Measurements from ENCODE around the gene PAOX. TPM values are rescaled to one million over a fixed set of nuclear protein-coding genes. Genes with fewer than 3 reads are reported as not detected.
A peak's percentile ranks its signal among the peaks of the same experiment; 100 is the strongest.

Gene PAOX
- not detected in 2 replicates for total RNA-seq (2014; rRNA removed; shearing (Covaris generic))

GRCh38 chr10:133379152-133379800 lies at the start of gene PAOX:
TSS of gene PAOX (plus strand) at chr10:133379262. CDS start at chr10:133379317, 55 bp downstream.
- H3K9me3 ChIP-seq (replicated peaks), result no peaks in the 10 kb centered on the region
- DNase-seq, result peak; percentile 21
- H3K4me1 ChIP-seq, result no peaks in the 10 kb centered on the region
- no peaks in the 10 kb centered on the region for H3K36me3 ChIP-seq
- no peaks in the 10 kb centered on the region for H3K27me3 ChIP-seq
- H3K4me3 ChIP-seq, result peak within 1 kb of the TSS; percentile 63
- H3K27ac ChIP-seq, result no peak within 1 kb of the TSS

DNA sequence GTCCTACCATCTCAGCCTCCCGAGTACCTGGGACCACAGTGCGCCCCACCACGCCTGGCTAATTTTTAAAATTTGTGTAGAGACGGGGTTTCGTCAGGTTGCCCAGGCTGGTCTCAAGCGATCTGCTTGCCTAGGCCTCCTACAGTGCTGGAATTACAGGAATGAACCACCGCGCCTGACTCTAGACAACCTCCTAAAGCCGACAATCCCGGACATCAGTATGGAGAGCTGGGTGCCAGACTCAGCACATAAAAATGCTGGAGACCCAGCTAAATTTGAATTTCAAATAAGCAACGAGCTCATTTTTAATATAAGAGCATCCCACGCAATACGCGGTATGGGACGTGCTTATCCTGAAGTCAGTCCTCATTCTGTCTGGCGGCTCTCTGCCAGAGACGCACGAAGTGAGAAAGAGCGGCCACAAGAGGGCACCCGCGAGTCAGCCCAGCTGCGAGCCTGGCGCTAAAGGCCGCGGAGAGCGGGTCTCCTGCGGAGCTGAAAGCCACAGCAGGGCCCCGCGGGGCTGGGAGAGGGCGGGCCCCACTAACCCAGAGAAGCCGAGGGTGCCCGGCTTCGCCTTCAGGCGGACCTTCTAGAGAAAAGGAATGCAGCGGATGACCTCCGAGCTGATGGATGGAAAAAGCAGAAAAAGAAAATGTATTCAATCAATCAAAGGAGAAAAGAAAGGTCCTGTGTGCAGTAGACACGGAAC lies 49.4 kb upstream of the PAOX start:
- DNase-seq, result peak; percentile 72 to 84
- Histone ChIP-seq H3K4me1 (no peaks in the 10 kb centered on the region; the same call in none of the 2 replicates), H3K27me3 (no peaks in the 10 kb centered on the region), H3K27ac (no peak overlapping the region), H3K4me3 (no peak overlapping the region), H3K36me3 (no peaks in the 10 kb centered on the region), H3K9me3 (replicated peaks) (no peaks in the 10 kb centered on the region)

GRCh38 chr10:133332936-133333699 lies 45.9 kb upstream of the PAOX start:
- Histone ChIP-seq H3K4me1 (no peaks in the 10 kb centered on the region; the same call in 1 of the 2 replicates), H3K4me3 (no peak overlapping the region), H3K27ac (no peak overlapping the region), H3K9me3 (replicated peaks) (no peaks in the 10 kb centered on the region), H3K36me3 (no peaks in the 10 kb centered on the region), H3K27me3 (no peaks in the 10 kb centered on the region)
- no peak for DNase-seq

DNA sequence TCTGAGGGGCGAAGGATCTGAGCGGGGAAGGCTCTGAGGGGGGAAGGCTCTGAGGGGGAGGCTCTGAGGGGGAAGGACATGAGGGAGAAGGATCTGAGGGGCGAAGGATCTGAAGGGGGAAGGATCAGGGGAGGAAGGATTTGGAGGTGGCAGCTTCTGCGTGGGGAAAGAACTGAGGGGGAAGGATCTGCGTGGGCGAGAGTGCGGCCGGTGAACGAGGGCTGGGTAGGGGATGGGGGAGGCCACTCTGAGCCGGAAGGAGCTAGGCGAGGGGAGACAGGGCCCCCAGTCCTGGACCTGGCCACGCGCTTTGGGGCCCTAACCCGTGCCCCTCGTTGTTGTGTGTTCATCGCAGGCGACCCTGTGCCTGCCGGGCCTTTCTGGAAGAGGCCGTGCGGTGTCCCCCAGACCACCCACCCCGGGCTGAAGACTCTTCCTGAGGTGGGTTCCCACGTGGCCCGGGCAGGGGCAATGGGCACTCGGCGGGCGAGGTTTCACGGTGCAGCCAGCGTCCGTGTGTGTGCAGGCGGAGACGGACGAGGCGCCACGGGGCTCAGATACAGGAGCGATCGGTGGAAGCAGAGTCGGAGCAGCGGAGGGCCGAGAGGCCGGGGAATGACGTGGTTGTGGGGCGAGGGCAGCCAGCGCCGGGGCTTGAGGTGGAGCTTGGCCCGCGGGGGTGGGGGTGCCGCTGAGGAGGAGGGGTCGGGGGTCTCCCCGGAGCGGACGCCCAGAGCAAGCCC lies 44.4 kb upstream of the PAOX start:
- H3K27me3 ChIP-seq, result no peaks in the 10 kb centered on the region
- no peak overlapping the region for H3K4me3 ChIP-seq
- no peak for DNase-seq

GRCh38 chr10:133335246-133336117 lies 43.6 kb upstream of the PAOX start:
- no peaks in the 10 kb centered on the region for H3K27me3 ChIP-seq
- H3K9me3 ChIP-seq (replicated peaks), result no peaks in the 10 kb centered on the region
- no peak overlapping the region for H3K4me3 ChIP-seq
- DNase-seq, result no peak
- no peak overlapping the region for H3K27ac ChIP-seq
- H3K4me1 ChIP-seq, result no peaks in the 10 kb centered on the region
- H3K36me3 ChIP-seq, result no peaks in the 10 kb centered on the region

More for the DNA sequence above, 44.4 kb upstream of the PAOX start:
- Histone ChIP-seq H3K36me3 (no peaks in the 10 kb centered on the region), H3K27ac (no peak overlapping the region), H3K4me1 (no peaks in the 10 kb centered on the region), H3K9me3 (replicated peaks) (no peaks in the 10 kb centered on the region)

DNA sequence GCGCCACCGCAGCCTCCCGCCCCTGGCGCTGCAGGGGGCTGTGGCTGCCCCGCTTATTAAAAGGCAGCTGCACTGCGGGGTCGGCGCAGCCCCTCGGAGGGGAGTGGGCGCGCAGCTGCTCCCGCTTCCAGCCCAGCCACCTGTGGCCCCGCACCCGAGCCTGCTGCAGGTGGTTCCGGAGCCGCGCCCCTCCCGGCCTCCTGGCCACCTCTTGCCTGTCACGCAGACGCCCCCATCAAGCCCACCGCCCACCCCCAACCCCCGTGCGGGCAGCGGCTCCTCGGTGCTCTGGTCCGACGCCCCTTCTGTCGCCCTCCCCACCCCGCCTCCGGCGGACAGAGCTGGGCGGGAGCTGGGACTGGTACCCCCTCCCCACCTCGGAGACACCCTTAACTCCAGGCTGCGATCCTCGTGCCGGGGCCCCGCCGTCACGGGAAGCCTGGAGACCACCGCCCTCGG lies 42.9 kb upstream of the PAOX start:
- H3K27me3 ChIP-seq, result no peaks in the 10 kb centered on the region
- H3K9me3 ChIP-seq (replicated peaks), result no peaks in the 10 kb centered on the region
- no peaks in the 10 kb centered on the region for H3K4me1 ChIP-seq
- H3K27ac ChIP-seq, result no peak overlapping the region
- no peak for DNase-seq
- no peaks in the 10 kb centered on the region for H3K36me3 ChIP-seq
- H3K4me3 ChIP-seq, result no peak overlapping the region

DNA sequence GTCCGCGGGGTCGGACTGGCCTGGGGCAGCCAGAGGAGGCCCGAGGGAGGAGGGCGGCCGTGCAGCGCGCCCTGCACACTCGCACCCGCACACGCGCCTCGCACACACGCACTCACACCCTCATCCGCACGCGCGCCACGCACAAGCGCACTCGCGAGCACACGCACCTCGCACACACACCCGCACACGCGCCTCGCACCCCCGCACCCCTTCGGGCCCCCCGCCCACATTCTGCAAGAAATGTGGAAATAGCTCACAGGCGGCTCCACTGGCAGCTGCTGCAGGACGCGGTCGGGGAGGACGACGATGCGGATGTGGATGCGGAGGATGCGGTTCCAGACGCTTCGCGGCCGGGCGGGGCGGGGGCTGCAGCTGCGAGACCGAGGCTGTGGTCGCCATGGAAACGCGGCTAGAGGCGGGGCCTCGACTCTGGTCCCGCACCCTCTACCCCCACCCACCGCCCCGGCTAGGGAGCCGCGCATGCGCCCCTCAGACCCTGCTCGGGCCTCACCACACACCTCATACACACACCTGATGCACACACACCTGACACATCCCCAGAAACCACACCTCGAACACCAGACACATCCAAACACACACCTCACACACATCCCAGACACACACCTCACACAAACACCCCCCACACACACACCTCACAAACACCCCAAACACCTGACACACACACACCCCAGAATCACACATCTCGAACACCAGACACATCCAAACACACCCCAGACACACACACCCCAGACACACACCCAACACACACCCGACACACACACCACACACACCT lies 42.3 kb upstream of the PAOX start, which contains the start of gene CALY:
Gene CALY, minus strand, starts transcription at position 320 of the 793 bp plus-strand sequence. CDS start 7,907 bp downstream, outside the sequence.
- no peak for DNase-seq
- H3K4me1 ChIP-seq, result no peaks in the 10 kb centered on the region
- H3K27me3 ChIP-seq, result no peaks in the 10 kb centered on the region
- no peaks in the 10 kb centered on the region for H3K36me3 ChIP-seq
- H3K27ac ChIP-seq, result no peak within 1 kb of the TSS
- no peak within 1 kb of the TSS for H3K4me3 ChIP-seq
- H3K9me3 ChIP-seq (replicated peaks), result no peaks in the 10 kb centered on the region

DNA sequence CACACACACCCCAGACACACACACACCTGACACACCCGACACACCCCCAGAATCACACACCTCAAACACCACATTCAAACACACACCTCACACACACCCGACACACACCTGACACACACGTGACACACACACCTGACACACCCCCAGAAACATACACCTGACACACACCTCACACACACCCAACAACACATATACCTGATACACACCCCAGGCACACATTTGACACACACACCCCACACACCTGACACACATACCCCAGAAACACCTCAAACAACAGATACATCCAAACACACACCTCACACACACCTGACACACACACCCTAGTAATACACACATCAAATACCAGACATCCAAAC lies 41.7 kb upstream of the PAOX start:
- Histone ChIP-seq H3K27me3 (no peaks in the 10 kb centered on the region), H3K36me3 (no peaks in the 10 kb centered on the region), H3K4me3 (no peak overlapping the region)

GRCh38 chr10:133338080-133339071 lies 40.7 kb upstream of the PAOX start:
- Histone ChIP-seq H3K27ac (no peak overlapping the region), H3K36me3 (no peaks in the 10 kb centered on the region), H3K27me3 (no peaks in the 10 kb centered on the region), H3K4me1 (no peaks in the 10 kb centered on the region), H3K9me3 (replicated peaks) (no peaks in the 10 kb centered on the region), H3K4me3 (no peak overlapping the region)
- DNase-seq, result no peak

More for the DNA sequence above, 41.7 kb upstream of the PAOX start:
- no peak for DNase-seq
- no peak overlapping the region for H3K27ac ChIP-seq
- no peaks in the 10 kb centered on the region for H3K4me1 ChIP-seq
- H3K9me3 ChIP-seq (replicated peaks), result no peaks in the 10 kb centered on the region

- Histone ChIP-seq H3K4me1 (no peaks in the 10 kb centered on the region), H3K27me3 (no peaks in the 10 kb centered on the region), H3K9me3 (replicated peaks) (no peaks in the 10 kb centered on the region)
Measured at GRCh38 chr10:133339708-133340380, 39.2 kb upstream of the PAOX start.

GRCh38 chr10:133341983-133342382 lies 37.1 kb upstream of the PAOX start:
- Histone ChIP-seq H3K9me3 (replicated peaks) (no peaks in the 10 kb centered on the region), H3K27me3 (no peaks in the 10 kb centered on the region), H3K27ac (no peak overlapping the region), H3K4me1 (no peaks in the 10 kb centered on the region), H3K36me3 (no peaks in the 10 kb centered on the region), H3K4me3 (no peak overlapping the region)
- no peak for DNase-seq

More at GRCh38 chr10:133339708-133340380, 39.2 kb upstream of the PAOX start:
- H3K36me3 ChIP-seq, result no peaks in the 10 kb centered on the region
- H3K27ac ChIP-seq, result no peak overlapping the region
- no peak for DNase-seq
- H3K4me3 ChIP-seq, result no peak overlapping the region

- H3K27ac ChIP-seq, result no peak overlapping the region
- DNase-seq, result no peak
- no peaks in the 10 kb centered on the region for H3K4me1 ChIP-seq
- H3K27me3 ChIP-seq, result no peaks in the 10 kb centered on the region
- H3K9me3 ChIP-seq (replicated peaks), result no peaks in the 10 kb centered on the region
- no peak overlapping the region for H3K4me3 ChIP-seq
- no peaks in the 10 kb centered on the region for H3K36me3 ChIP-seq
Measured at GRCh38 chr10:133342942-133343341, 36.1 kb upstream of the PAOX start.
